ENCODE measurements around the gene GPI. TPM values are rescaled to one million over a fixed set of nuclear protein-coding genes. Genes with fewer than 3 reads are reported as not detected.

Gene GPI
- total and polyA plus RNA-seq, 2 donors (not counting 1 experiment from before 2014, with no cell fraction given), result 112 to 173 TPM

DNA sequence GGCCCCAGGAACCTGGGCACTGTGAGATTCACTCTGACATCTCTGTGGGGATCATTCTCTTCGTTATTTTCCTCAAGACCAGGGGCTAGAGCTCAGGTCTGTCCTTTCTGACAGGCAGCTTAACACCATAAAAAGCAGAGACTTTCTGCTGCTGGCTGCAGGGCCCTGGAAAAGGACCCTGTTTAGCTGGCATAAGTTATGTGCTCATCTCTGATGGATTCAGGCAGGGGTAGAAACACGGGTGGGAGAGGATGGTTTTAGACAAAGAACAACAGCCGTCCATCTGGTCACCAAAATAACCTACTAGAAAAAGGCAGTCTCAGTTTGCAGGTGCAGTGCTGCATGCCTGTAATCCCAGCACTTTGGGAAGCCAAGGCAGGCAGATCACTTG lies 2.3 kb upstream of the GPI start:
- no peak for TF ChIP-seq EZH2 (IDR thresholded peaks at IDR 0.05; ENCODE audit: low read length, missing control alignments)
- TF ChIP-seq, protein P1, sequence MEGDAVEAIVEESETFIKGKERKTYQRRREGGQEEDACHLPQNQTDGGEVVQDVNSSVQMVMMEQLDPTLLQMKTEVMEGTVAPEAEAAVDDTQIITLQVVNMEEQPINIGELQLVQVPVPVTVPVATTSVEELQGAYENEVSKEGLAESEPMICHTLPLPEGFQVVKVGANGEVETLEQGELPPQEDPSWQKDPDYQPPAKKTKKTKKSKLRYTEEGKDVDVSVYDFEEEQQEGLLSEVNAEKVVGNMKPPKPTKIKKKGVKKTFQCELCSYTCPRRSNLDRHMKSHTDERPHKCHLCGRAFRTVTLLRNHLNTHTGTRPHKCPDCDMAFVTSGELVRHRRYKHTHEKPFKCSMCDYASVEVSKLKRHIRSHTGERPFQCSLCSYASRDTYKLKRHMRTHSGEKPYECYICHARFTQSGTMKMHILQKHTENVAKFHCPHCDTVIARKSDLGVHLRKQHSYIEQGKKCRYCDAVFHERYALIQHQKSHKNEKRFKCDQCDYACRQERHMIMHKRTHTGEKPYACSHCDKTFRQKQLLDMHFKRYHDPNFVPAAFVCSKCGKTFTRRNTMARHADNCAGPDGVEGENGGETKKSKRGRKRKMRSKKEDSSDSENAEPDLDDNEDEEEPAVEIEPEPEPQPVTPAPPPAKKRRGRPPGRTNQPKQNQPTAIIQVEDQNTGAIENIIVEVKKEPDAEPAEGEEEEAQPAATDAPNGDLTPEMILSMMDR (conservative IDR thresholded peaks at IDR 0.05 in 1 of 2, IDR thresholded peaks at IDR 0.05 in 1 of 2; ENCODE audit: low read depth in 1 of 2, low read length in 2 of 2), result no peak
- Histone ChIP-seq H3K27me3 (ENCODE audit: control insufficient read depth, insufficient read depth, low read length) (no peaks in the 10 kb centered on the region), H3K36me3 (ENCODE audit: control insufficient read depth, insufficient read depth, low read length) (peaks cover 2% of the 10 kb centered on the region)

DNA sequence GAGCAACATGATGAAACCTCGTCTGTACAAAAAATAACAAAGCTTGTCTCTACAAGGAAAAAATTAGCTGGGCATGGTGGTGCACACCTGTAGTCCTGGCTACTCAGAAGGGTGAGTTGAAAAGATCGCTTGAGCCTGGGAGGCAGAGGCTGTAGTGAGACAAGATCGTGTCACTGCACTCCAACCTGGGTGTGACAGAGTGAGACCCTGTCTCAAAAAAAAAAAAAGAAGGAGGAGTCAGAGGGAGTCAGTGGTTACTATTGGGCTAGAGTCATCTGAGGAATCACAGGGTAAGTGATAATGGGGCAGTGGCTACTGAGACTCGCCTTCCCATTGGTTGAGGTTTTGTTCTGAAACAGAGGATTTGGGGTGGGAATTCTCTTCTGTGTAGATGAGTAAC lies 1.9 kb upstream of the GPI start:
- no peak overlapping the region for H3K9ac ChIP-seq (ENCODE audit: insufficient read depth, low read length)

More for the DNA sequence above, 2.3 kb upstream of the GPI start:
- Histone ChIP-seq H3K4me1 (ENCODE audit: control insufficient read depth, extremely low read depth, insufficient read depth, low read length) (peaks cover 18% of the 10 kb centered on the region), H3K9ac (ENCODE audit: insufficient read depth, low read length) (no peak overlapping the region), H3K4me3 (replicated peaks in 1 of 4; ENCODE audit: control extremely low read depth in 1 of 4, insufficient read depth in 1 of 4, low read depth in 3 of 4, low read length in 4 of 4) (no peak overlapping the region), H3K4me2 (ENCODE audit: extremely low read depth, insufficient read depth, low read length) (no peak overlapping the region), H2AFZ (ENCODE audit: low read length) (no peak overlapping the region), H3K79me2 (ENCODE audit: control insufficient read depth, insufficient read depth, low read length) (peaks cover 22% of the 10 kb centered on the region), H3K9me3 (ENCODE audit: control insufficient read depth, insufficient read depth, low read depth, low read length) (no peaks in the 10 kb centered on the region), H3K27ac (ENCODE audit: insufficient read depth, low read length) (no peak overlapping the region), H4K20me1 (ENCODE audit: control insufficient read depth, extremely low read depth, insufficient read depth, low read length) (no peaks in the 10 kb centered on the region)
- no peak for DNase-seq (ENCODE audit: low read depth in 2 of 2)

DNA sequence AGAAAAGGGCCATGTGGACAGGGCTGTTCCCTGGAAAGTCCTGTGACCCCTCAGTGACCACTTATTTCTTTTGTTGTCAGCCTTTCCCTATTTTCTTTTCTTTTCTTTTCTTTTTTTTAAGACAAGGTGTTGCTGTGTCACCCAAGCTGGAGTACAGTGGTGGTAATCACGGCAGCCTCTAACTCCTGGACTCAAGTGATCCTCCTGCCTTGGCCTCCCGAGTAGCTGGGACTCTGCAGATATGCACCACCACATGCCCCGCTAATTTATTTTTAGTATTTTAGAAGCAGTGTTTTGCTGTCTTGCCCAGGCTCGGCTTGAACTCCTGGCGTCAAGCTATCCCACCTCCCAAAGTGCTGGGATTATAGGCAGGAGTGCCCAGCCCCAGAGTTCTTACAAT lies 1.1 kb upstream of the GPI start:
- no peak overlapping the region for H3K4me2 ChIP-seq (ENCODE audit: extremely low read depth, insufficient read depth, low read length)
- TF ChIP-seq EZH2 (IDR thresholded peaks at IDR 0.05; ENCODE audit: low read length, missing control alignments), result no peak
- TF ChIP-seq, protein P1 (conservative IDR thresholded peaks at IDR 0.05 in 1 of 2, IDR thresholded peaks at IDR 0.05 in 1 of 2; ENCODE audit: low read depth in 1 of 2, low read length in 2 of 2), result no peak
- H3K9me3 ChIP-seq (ENCODE audit: control insufficient read depth, insufficient read depth, low read depth, low read length), result no peaks in the 10 kb centered on the region
- H3K4me1 ChIP-seq (ENCODE audit: control insufficient read depth, extremely low read depth, insufficient read depth, low read length), result peaks cover 11% of the 10 kb centered on the region
- H3K79me2 ChIP-seq (ENCODE audit: control insufficient read depth, insufficient read depth, low read length), result peaks cover 24% of the 10 kb centered on the region
- no peaks in the 10 kb centered on the region for H4K20me1 ChIP-seq (ENCODE audit: control insufficient read depth, extremely low read depth, insufficient read depth, low read length)
- no peak overlapping the region for H3K27ac ChIP-seq (ENCODE audit: insufficient read depth, low read length)
- H3K27me3 ChIP-seq (ENCODE audit: control insufficient read depth, insufficient read depth, low read length), result no peaks in the 10 kb centered on the region
- H2AFZ ChIP-seq (ENCODE audit: low read length), result no peak overlapping the region
- DNase-seq (ENCODE audit: low read depth in 2 of 2), result no peak
- peaks cover 6% of the 10 kb centered on the region for H3K36me3 ChIP-seq (ENCODE audit: control insufficient read depth, insufficient read depth, low read length)
- H3K9ac ChIP-seq (ENCODE audit: insufficient read depth, low read length), result no peak overlapping the region
- no peak overlapping the region for H3K4me3 ChIP-seq (replicated peaks in 1 of 4; ENCODE audit: control extremely low read depth in 1 of 4, insufficient read depth in 1 of 4, low read depth in 3 of 4, low read length in 4 of 4)

More for the DNA sequence above, 1.9 kb upstream of the GPI start:
- Histone ChIP-seq H3K4me2 (ENCODE audit: extremely low read depth, insufficient read depth, low read length) (no peak overlapping the region), H3K36me3 (ENCODE audit: control insufficient read depth, insufficient read depth, low read length) (peaks cover 2% of the 10 kb centered on the region), H3K27ac (ENCODE audit: insufficient read depth, low read length) (no peak overlapping the region), H3K4me3 (replicated peaks in 1 of 4; ENCODE audit: control extremely low read depth in 1 of 4, insufficient read depth in 1 of 4, low read depth in 3 of 4, low read length in 4 of 4) (no peak overlapping the region), H3K27me3 (ENCODE audit: control insufficient read depth, insufficient read depth, low read length) (no peaks in the 10 kb centered on the region), H3K4me1 (ENCODE audit: control insufficient read depth, extremely low read depth, insufficient read depth, low read length) (peaks cover 18% of the 10 kb centered on the region), H2AFZ (ENCODE audit: low read length) (no peak overlapping the region), H3K9me3 (ENCODE audit: control insufficient read depth, insufficient read depth, low read depth, low read length) (no peaks in the 10 kb centered on the region), H3K79me2 (ENCODE audit: control insufficient read depth, insufficient read depth, low read length) (peaks cover 22% of the 10 kb centered on the region), H4K20me1 (ENCODE audit: control insufficient read depth, extremely low read depth, insufficient read depth, low read length) (no peaks in the 10 kb centered on the region)
- no peak for DNase-seq (ENCODE audit: low read depth in 2 of 2)
- TF ChIP-seq, protein P1 (conservative IDR thresholded peaks at IDR 0.05 in 1 of 2, IDR thresholded peaks at IDR 0.05 in 1 of 2; ENCODE audit: low read depth in 1 of 2, low read length in 2 of 2), result no peak
- no peak for TF ChIP-seq EZH2 (IDR thresholded peaks at IDR 0.05; ENCODE audit: low read length, missing control alignments)

Data from fibroblast of lung (primary cell).